Left renal cortex interstitium (tissue), 4 donors: ENCODE data around the gene FCN2. TPM values are rescaled to one million over a fixed set of nuclear protein-coding genes. Genes with fewer than 3 reads are reported as not detected.

Experiments used
- DNase-seq, 4 donors: peaks; one replicate each; pipeline ENCODE4 v3.0.0-alpha.2; 2013; ENCODE audit warnings: low read depth in 4 of 4, low spot score in 2 of 4, missing footprints in 1 of 4
- polyA plus RNA-seq, 4 donors: library from polyadenylated mRNA; unstranded; fragments of 120-200 nt; gene quantifications; one replicate each; pipeline ENCODE4 v1.2.1, GENCODE V29; 2013; ENCODE audit not compliant: insufficient read length in 4 of 4

Gene FCN2
- polyA plus RNA-seq, 4 donors: 0.66 to 0.95 (median 0.83) TPM; not detected in 1

GRCh38 chr9:134925011-134925511 lies 44.5 kb downstream of the FCN2 start:
- DNase-seq: no peak

GRCh38 chr9:134928436-134929192 lies 48.0 kb downstream of the FCN2 start:
- DNase-seq: no peak

GRCh38 chr9:134929193-134930158 lies 48.9 kb downstream of the FCN2 start:
- no peak for DNase-seq

GRCh38 chr9:134930398-134930797 lies 49.8 kb downstream of the FCN2 start:
- no peak for DNase-seq

- no peak for DNase-seq
These were observed 51.6 kb downstream of the FCN2 start for GRCh38 chr9:134932171-134932570.

- DNase-seq: no peak
These were observed 52.0 kb downstream of the FCN2 start for GRCh38 chr9:134932606-134933005.

- no peak for DNase-seq
These were observed 52.6 kb downstream of the FCN2 start for GRCh38 chr9:134933076-134933659.

GRCh38 chr9:134935056-134935640 lies 54.5 kb downstream of the FCN2 start:
- no peak for DNase-seq

- no peak for DNase-seq
These were observed 55.2 kb downstream of the FCN2 start for GRCh38 chr9:134935701-134936345.

- DNase-seq: no peak
These were observed 55.9 kb downstream of the FCN2 start for GRCh38 chr9:134936346-134937163.

Other genes with a start within 250 kb of the FCN2 start
- 100 to 1,000 TPM in 2 of 4 donors, 10 to 100 TPM in 2; 92.0 to 140 (median 99.7) TPM for gene COL5A1, start 239.0 kb upstream of the FCN2 start, polyA plus RNA-seq
- 1 to 10 TPM; 2.2 to 5.2 (median 3.3) TPM for gene FCN1, start 37.1 kb downstream of the FCN2 start, polyA plus RNA-seq
- 1 to 10 TPM; 3.0 to 5.5 (median 3.9) TPM for gene OLFM1, start 206.9 kb downstream of the FCN2 start, polyA plus RNA-seq